ACC112 (cell line): Measurements from ENCODE around the gene DNAH7.

Source experiments
- H2AFZ ChIP-seq: fragments of 200-600 bp; sonication (generic); one replicate; pipeline ENCODE4 v1.6.0; 2017; ENCODE audit warnings: antibody characterized with exemption, low read length; ENCODE audit not compliant: unreplicated experiment
- H3K27ac ChIP-seq: fragments of 200-600 bp; sonication (generic); 2 replicates; pipeline ENCODE4 v1.5.1; 2014; ENCODE audit warnings: low read depth, mild to moderate bottlenecking, antibody characterized with exemption, low read length, moderate library complexity
- H3K27me3 ChIP-seq: fragments of 200-600 bp; sonication (generic); 2 replicates; pipeline ENCODE4 v1.6.1; 2014; ENCODE audit warnings: mild to moderate bottlenecking, antibody characterized with exemption, low read length, moderate library complexity, mixed read lengths; ENCODE audit not compliant: insufficient read depth
- H3K36me3 ChIP-seq: fragments of 200-600 bp; sonication (generic); 2 replicates; pipeline ENCODE4 v1.6.1; 2016; ENCODE audit warnings: mild to moderate bottlenecking, antibody characterized with exemption, low read length, moderate library complexity, mixed read lengths; ENCODE audit not compliant: insufficient read depth
- H3K4me1 ChIP-seq: fragments of 200-600 bp; sonication (generic); one replicate; pipeline ENCODE4 v1.6.1; 2016; ENCODE audit warnings: low read length, mixed read lengths; ENCODE audit not compliant: insufficient read depth, unreplicated experiment, control insufficient read depth
- H3K4me3 ChIP-seq: fragments of 200-600 bp; sonication (generic); 2 replicates; pipeline ENCODE4 v1.5.1; 2014; ENCODE audit warnings: mild to moderate bottlenecking, low read depth, low read length
- H3K79me2 ChIP-seq: fragments of 200-600 bp; sonication (generic); one replicate; pipeline ENCODE4 v1.6.0; 2016; ENCODE audit warnings: low read length; ENCODE audit not compliant: control insufficient read depth, unreplicated experiment, insufficient read depth

The DNAH7 gene

GRCh38 chr2:195984923-195985726 lies 83.5 kb downstream of the DNAH7 start:
- H3K4me3 ChIP-seq = no peak overlapping the region
- H3K27me3 ChIP-seq = no peaks in the 10 kb centered on the region
- H3K4me1 ChIP-seq = no peaks in the 10 kb centered on the region
- no peaks in the 10 kb centered on the region for H3K79me2 ChIP-seq
- no peak overlapping the region for H2AFZ ChIP-seq
- no peak overlapping the region for H3K27ac ChIP-seq
- no peaks in the 10 kb centered on the region for H3K36me3 ChIP-seq

- Histone ChIP-seq H3K36me3 (no peaks in the 10 kb centered on the region), H3K27ac (no peak overlapping the region), H2AFZ (no peak overlapping the region), H3K4me3 (no peak overlapping the region), H3K27me3 (no peaks in the 10 kb centered on the region), H3K4me1 (peaks cover 5% of the 10 kb centered on the region), H3K79me2 (no peaks in the 10 kb centered on the region)
These were observed 101.3 kb downstream of the DNAH7 start for GRCh38 chr2:195967336-195967735.

GRCh38 chr2:195961873-195962272 lies 106.8 kb downstream of the DNAH7 start:
- Histone ChIP-seq H3K27me3 (no peaks in the 10 kb centered on the region), H2AFZ (no peak overlapping the region), H3K36me3 (no peaks in the 10 kb centered on the region), H3K27ac (no peak overlapping the region), H3K4me1 (no peaks in the 10 kb centered on the region), H3K4me3 (no peak overlapping the region), H3K79me2 (no peaks in the 10 kb centered on the region)

GRCh38 chr2:195959341-195959740 lies 109.3 kb downstream of the DNAH7 start:
- no peak overlapping the region for H3K4me3 ChIP-seq

DNA sequence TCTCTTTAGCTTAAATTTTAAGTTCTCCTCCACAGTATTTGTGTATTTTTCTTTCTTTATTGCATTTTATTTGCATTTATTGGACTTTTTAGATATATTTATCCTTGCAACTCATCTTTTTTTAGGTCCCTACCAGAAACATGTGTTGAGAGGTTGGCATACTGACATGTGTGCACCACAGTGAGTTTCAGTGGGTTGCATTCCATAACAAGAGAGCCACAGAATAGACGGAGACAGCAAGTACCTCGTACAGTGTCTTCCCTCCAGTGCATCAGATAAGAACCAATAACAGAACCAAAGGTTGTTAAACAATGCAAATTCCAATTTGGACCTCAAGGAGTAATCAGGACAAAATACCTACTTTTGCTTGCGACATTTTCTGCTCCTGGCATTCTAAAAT lies 111.9 kb downstream of the DNAH7 start:
- Histone ChIP-seq H3K27ac (no peak overlapping the region), H3K36me3 (no peaks in the 10 kb centered on the region), H3K4me1 (no peaks in the 10 kb centered on the region), H2AFZ (no peak overlapping the region), H3K27me3 (no peaks in the 10 kb centered on the region), H3K4me3 (no peak overlapping the region), H3K79me2 (no peaks in the 10 kb centered on the region)

More at GRCh38 chr2:195959341-195959740, 109.3 kb downstream of the DNAH7 start:
- no peaks in the 10 kb centered on the region for H3K4me1 ChIP-seq
- H3K36me3 ChIP-seq = no peaks in the 10 kb centered on the region
- no peak overlapping the region for H2AFZ ChIP-seq
- no peak overlapping the region for H3K27ac ChIP-seq
- no peaks in the 10 kb centered on the region for H3K79me2 ChIP-seq
- no peaks in the 10 kb centered on the region for H3K27me3 ChIP-seq

DNA sequence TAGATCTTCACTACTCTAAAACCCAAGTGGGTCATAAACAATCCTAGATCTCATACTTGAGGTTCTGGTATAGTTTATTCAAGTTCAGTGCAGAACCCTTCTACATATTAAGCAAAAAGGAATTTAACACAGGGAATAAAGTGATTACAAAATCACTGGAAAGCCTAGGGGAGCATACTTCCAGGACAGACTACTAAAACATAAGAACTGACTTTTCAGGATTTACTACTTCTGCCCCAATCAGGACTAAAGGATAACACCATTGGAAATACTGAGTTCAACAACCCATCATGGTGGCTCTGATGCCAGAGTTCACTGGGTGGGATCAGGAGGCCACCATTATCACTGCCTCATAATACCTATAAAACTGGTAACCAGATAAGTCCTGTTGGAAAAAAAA lies 123.6 kb downstream of the DNAH7 start:
- no peaks in the 10 kb centered on the region for H3K4me1 ChIP-seq
- no peaks in the 10 kb centered on the region for H3K79me2 ChIP-seq
- H2AFZ ChIP-seq = no peak overlapping the region
- no peak overlapping the region for H3K27ac ChIP-seq
- H3K4me3 ChIP-seq = no peak overlapping the region
- no peaks in the 10 kb centered on the region for H3K36me3 ChIP-seq
- H3K27me3 ChIP-seq = no peaks in the 10 kb centered on the region

GRCh38 chr2:195937176-195937575 lies 131.5 kb downstream of the DNAH7 start:
- Histone ChIP-seq H3K79me2 (no peaks in the 10 kb centered on the region), H3K27me3 (no peaks in the 10 kb centered on the region), H3K27ac (no peak overlapping the region), H2AFZ (no peak overlapping the region), H3K36me3 (no peaks in the 10 kb centered on the region), H3K4me3 (no peak overlapping the region), H3K4me1 (no peaks in the 10 kb centered on the region)

GRCh38 chr2:195934484-195934883 lies 134.2 kb downstream of the DNAH7 start:
- H3K36me3 ChIP-seq = no peaks in the 10 kb centered on the region
- no peaks in the 10 kb centered on the region for H3K27me3 ChIP-seq
- no peak overlapping the region for H3K4me3 ChIP-seq
- H2AFZ ChIP-seq = no peak overlapping the region
- no peaks in the 10 kb centered on the region for H3K4me1 ChIP-seq
- no peak overlapping the region for H3K27ac ChIP-seq
- no peaks in the 10 kb centered on the region for H3K79me2 ChIP-seq

GRCh38 chr2:195929531-195929930 lies 139.1 kb downstream of the DNAH7 start:
- Histone ChIP-seq H3K4me3 (no peak overlapping the region), H3K36me3 (no peaks in the 10 kb centered on the region), H3K27me3 (no peaks in the 10 kb centered on the region), H3K79me2 (no peaks in the 10 kb centered on the region), H2AFZ (no peak overlapping the region), H3K4me1 (no peaks in the 10 kb centered on the region), H3K27ac (no peak overlapping the region)

DNA sequence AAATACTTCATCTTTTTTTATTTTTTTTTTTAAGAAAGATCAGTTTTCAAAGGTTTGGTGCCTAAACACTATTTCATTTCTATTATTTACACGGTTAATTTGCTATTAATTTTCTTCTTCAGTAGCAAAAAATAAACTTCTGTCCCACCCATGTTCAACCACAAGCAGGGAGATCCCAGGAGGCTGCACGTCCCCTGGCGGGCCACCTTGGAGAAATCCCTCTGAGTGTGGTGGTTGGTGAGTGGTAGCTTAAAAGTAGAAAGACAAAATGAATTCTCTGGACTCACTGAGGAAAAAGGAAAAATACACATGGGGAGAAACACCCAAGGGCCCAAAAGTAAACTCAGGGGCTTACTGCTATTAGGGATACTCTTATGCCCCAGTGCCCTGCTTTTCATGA lies 143.5 kb downstream of the DNAH7 start:
- Histone ChIP-seq H3K36me3 (no peaks in the 10 kb centered on the region), H3K4me3 (no peak overlapping the region)

DNA sequence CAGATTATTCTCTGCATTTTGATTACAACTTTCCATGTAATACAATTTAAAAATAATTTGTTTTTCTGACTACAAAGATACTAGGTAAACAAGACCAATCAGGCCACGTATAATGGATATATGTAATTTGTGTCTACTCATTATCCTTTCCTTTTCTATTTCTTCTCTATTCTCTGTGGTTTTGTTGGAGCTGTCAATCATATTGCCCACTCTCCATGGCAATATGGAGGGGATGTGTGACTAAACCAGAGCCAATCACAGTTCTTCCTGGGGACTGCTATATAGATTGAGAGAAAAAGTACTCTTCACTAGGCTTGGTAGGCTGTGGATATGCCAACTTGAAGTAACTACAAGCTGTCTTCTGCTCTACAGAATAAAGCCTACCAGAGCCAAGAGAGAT lies 144.7 kb downstream of the DNAH7 start:
- H2AFZ ChIP-seq = no peak overlapping the region
- H3K36me3 ChIP-seq = no peaks in the 10 kb centered on the region
- no peak overlapping the region for H3K4me3 ChIP-seq
- no peaks in the 10 kb centered on the region for H3K27me3 ChIP-seq
- no peaks in the 10 kb centered on the region for H3K4me1 ChIP-seq
- H3K79me2 ChIP-seq = no peaks in the 10 kb centered on the region
- H3K27ac ChIP-seq = no peak overlapping the region

More for the DNA sequence above, 143.5 kb downstream of the DNAH7 start:
- no peak overlapping the region for H3K27ac ChIP-seq
- no peak overlapping the region for H2AFZ ChIP-seq
- no peaks in the 10 kb centered on the region for H3K4me1 ChIP-seq
- H3K79me2 ChIP-seq = no peaks in the 10 kb centered on the region
- no peaks in the 10 kb centered on the region for H3K27me3 ChIP-seq
